ENCODE data around the gene FLT3LG. TPM values are rescaled to one million over a fixed set of nuclear protein-coding genes. Genes with fewer than 3 reads are reported as not detected.

FLT3LG gene
- total and polyA plus RNA-seq, 2 donors from 2014 or later, result 7.4 to 12.5 TPM

DNA sequence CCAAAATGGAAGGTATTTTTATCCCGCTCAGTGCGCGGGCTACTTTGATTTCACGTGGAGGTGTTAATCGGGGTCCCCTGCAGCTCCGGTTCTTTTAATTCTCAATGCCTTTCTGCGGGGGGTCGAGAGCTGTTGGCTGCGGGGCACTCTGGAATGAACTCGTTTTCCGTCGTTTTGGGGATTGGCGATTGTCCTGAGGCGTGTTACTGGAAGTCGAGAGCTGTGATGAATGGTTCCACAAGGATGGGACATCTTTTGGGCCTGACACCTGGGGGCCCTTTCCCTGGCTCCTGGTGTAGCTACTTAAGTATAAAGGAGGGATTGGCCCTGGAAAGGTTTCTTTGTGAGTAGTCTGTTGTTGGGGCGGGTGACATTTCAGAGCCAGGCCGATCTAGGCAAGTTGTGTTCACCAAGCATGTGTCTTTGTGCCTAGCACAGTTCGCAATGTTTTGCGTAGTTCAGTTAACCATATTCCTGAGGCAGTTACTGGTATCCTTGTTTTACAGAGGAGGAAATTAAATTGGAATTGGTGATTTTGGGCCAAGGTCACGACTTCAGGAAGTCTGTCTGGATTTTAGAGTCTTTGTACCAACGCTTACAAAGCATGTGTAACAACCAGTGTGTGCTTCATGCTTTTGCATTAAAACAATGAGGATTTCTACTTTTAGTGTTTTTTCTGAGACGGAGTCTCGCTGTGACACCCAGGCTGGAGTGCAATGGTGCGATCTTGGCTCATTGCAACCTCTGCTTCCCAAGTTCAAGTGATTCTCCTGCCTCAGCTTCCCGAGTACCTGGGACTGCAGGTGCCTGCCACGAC, 14.2 kb downstream of the FLT3LG start:
- Histone ChIP-seq H3K9me3 (ENCODE audit: control insufficient read depth in 2 of 3, insufficient read depth in 1 of 3, low read length in 3 of 3) (no peaks in the 10 kb centered on the region), H3K4me1 (ENCODE audit: control insufficient read depth in 2 of 3, insufficient read depth in 2 of 3, low read depth in 1 of 3, low read length in 3 of 3) (peaks cover 0 to 21% (median 10%) of the 10 kb centered on the region in 3 donors), H3K27ac (ENCODE audit: low read depth in 2 of 2, low read length in 2 of 2) (peak overlapping the region; percentile 91 to 96), H3K36me3 (ENCODE audit: control insufficient read depth in 2 of 3, insufficient read depth in 3 of 3, low read length in 3 of 3) (peaks cover 12 to 34% (median 33%) of the 10 kb centered on the region in 3 donors), H3K9ac (ENCODE audit: low read length in 3 of 3) (peak overlapping the region; percentile 99 to 100 (median 99)), H3K4me3 (ENCODE audit: low read length in 3 of 3) (peak overlapping the region; percentile 98 to 99 (median 99)), H3K27me3 (ENCODE audit: control insufficient read depth, insufficient read depth, low read length) (no peaks in the 10 kb centered on the region)
- intact Hi-C loops (cut with DNase I), result no loop called here
- no peak for FAIRE-seq
- TF ChIP-seq, protein P1, sequence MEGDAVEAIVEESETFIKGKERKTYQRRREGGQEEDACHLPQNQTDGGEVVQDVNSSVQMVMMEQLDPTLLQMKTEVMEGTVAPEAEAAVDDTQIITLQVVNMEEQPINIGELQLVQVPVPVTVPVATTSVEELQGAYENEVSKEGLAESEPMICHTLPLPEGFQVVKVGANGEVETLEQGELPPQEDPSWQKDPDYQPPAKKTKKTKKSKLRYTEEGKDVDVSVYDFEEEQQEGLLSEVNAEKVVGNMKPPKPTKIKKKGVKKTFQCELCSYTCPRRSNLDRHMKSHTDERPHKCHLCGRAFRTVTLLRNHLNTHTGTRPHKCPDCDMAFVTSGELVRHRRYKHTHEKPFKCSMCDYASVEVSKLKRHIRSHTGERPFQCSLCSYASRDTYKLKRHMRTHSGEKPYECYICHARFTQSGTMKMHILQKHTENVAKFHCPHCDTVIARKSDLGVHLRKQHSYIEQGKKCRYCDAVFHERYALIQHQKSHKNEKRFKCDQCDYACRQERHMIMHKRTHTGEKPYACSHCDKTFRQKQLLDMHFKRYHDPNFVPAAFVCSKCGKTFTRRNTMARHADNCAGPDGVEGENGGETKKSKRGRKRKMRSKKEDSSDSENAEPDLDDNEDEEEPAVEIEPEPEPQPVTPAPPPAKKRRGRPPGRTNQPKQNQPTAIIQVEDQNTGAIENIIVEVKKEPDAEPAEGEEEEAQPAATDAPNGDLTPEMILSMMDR (IDR thresholded peaks at IDR 0.05; ENCODE audit: borderline replicate concordance, extremely low read depth, insufficient read depth), result no peak
- no peak for DNase-seq

DNA sequence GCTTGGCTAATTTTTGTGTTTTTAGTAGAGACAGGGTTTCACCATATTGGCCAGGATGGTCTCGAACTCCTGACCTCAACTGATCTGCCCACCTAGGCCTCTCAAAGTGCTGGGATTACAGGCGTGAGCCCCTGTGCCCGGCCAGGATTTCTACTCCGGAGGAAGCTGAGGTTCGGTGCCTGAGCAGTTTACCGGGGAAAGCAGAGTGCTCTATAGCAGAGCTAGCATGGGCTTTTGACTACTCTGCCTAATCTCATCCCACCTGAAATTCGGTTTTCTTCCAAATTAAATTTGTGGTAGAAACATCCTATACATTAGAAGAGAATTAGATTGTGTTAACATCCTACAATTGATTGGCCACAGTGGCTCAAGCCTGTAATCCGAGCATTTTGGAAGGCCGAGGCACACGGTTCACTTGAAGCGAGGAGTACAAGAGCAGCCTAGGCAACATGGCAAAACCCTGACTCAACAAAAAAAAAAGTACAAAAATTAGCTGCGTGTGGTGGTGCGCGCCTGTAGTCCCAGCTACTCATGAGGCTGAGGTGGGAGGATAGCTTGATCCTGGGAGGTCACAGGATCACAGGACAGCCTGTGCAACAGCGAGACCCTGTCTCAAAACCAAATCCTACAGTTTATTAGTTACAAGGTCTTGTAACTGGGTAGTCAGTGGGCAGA, 15.0 kb downstream of the FLT3LG start:
- Histone ChIP-seq H3K9me3 (ENCODE audit: control insufficient read depth in 2 of 3, insufficient read depth in 1 of 3, low read length in 3 of 3) (no peaks in the 10 kb centered on the region), H3K36me3 (ENCODE audit: control insufficient read depth in 2 of 3, insufficient read depth in 3 of 3, low read length in 3 of 3) (peaks cover 12 to 34% (median 33%) of the 10 kb centered on the region in 3 donors), H3K27me3 (ENCODE audit: control insufficient read depth, insufficient read depth, low read length) (no peaks in the 10 kb centered on the region), H3K27ac (ENCODE audit: low read depth in 2 of 2, low read length in 2 of 2) (peak overlapping the region in 1 of 2 donors; percentile 40), H3K4me3 (ENCODE audit: low read length in 3 of 3) (peak overlapping the region; percentile 98 to 99 (median 99)), H3K9ac (ENCODE audit: low read length in 3 of 3) (peak overlapping the region; percentile 31 to 100 (median 99)), H3K4me1 (ENCODE audit: control insufficient read depth in 2 of 3, insufficient read depth in 2 of 3, low read depth in 1 of 3, low read length in 3 of 3) (peaks cover 0 to 21% (median 10%) of the 10 kb centered on the region in 3 donors)
- no peak for FAIRE-seq
- intact Hi-C loops (cut with DNase I), result no loop called here
- TF ChIP-seq, protein P1 (IDR thresholded peaks at IDR 0.05; ENCODE audit: borderline replicate concordance, extremely low read depth, insufficient read depth), result no peak
- no peak for DNase-seq

- FAIRE-seq (no peak), DNase-seq (no peak)
- TF ChIP-seq, protein P1 (IDR thresholded peaks at IDR 0.05; ENCODE audit: borderline replicate concordance, extremely low read depth, insufficient read depth), result no peak
- H3K27me3 ChIP-seq (ENCODE audit: control insufficient read depth, insufficient read depth, low read length), result no peaks in the 10 kb centered on the region
- H3K4me3 ChIP-seq (ENCODE audit: low read length in 3 of 3), result peak overlapping the region in 2 of 3 donors; percentile 99
- H3K36me3 ChIP-seq (ENCODE audit: control insufficient read depth in 2 of 3, insufficient read depth in 3 of 3, low read length in 3 of 3), result peaks cover 12 to 34% (median 33%) of the 10 kb centered on the region in 3 donors
- peak overlapping the region in 1 of 2 donors; percentile 40 for H3K27ac ChIP-seq (ENCODE audit: low read depth in 2 of 2, low read length in 2 of 2)
- peak overlapping the region in 2 of 3 donors; percentile 26 to 100 for H3K9ac ChIP-seq (ENCODE audit: low read length in 3 of 3)
- H3K4me1 ChIP-seq (ENCODE audit: control insufficient read depth in 2 of 3, insufficient read depth in 2 of 3, low read depth in 1 of 3, low read length in 3 of 3), result peaks cover 0 to 21% (median 10%) of the 10 kb centered on the region in 3 donors
- H3K9me3 ChIP-seq (ENCODE audit: control insufficient read depth in 2 of 3, insufficient read depth in 1 of 3, low read length in 3 of 3), result no peaks in the 10 kb centered on the region
- intact Hi-C loops (cut with DNase I), result no loop called here
These were observed 15.7 kb downstream of the FLT3LG start for GRCh38 chr19:49489601-49490167.

All from kidney (tissue), 14 donors.